Chondrocyte (in vitro differentiated cells): ENCODE results near the gene RNF186. TPM values are rescaled to one million over a fixed set of nuclear protein-coding genes. Genes with fewer than 3 reads are reported as not detected.
"Not testable (repeated sequence)": the region's sequence is repeated elsewhere in the genome, so short reads cannot be mapped to it uniquely, and the experiment has no call there.

Source experiments
- DNase-seq: peaks from one replicate; pipeline ENCODE4 v3.0.0; 2021; ENCODE audit warnings: mixed read lengths, low spot score
- H3K27ac Mint-ChIP-seq: one replicate; pipeline ENCODE4 v1.8.0; 2021; ENCODE audit warnings: mild to moderate bottlenecking, moderate library complexity, mixed read lengths; ENCODE audit not compliant: unreplicated experiment
- H3K27me3 Mint-ChIP-seq: 2 replicates; pipeline ENCODE4 v1.8.0; 2021; ENCODE audit warnings: low read depth, mixed read lengths
- H3K36me3 Mint-ChIP-seq: 2 replicates; pipeline ENCODE4 v1.8.0; 2021; ENCODE audit warnings: low read depth, mixed read lengths
- H3K4me1 Mint-ChIP-seq: 2 replicates; pipeline ENCODE4 v1.8.0; 2021; ENCODE audit warnings: low read depth, mild to moderate bottlenecking, mixed read lengths
- H3K4me3 Mint-ChIP-seq: one replicate; pipeline ENCODE4 v1.8.0; 2021; ENCODE audit warnings: mild to moderate bottlenecking, moderate library complexity, mixed read lengths; ENCODE audit not compliant: unreplicated experiment
- H3K9me3 Mint-ChIP-seq: 2 replicates; pipeline ENCODE4 v1.8.0; 2021; ENCODE audit warnings: low read depth, mixed read lengths
- total RNA-seq: library from RNA; stranded (reverse); gene quantifications from 3 replicates; pipeline ENCODE4 v1.2.1, GENCODE V29; 2021
- TF ChIP-seq, protein P1 (sequence below): fragments of 200-600 bp; sonication (generic); IDR thresholded peaks from 2 replicates; pipeline ENCODE4 v1.5.0; 2021; ENCODE audit warnings: antibody characterized with exemption, mild to moderate bottlenecking, moderate library complexity

The RNF186 gene
- total RNA-seq, 1 donor from 2014 or later, result not detected

DNA sequence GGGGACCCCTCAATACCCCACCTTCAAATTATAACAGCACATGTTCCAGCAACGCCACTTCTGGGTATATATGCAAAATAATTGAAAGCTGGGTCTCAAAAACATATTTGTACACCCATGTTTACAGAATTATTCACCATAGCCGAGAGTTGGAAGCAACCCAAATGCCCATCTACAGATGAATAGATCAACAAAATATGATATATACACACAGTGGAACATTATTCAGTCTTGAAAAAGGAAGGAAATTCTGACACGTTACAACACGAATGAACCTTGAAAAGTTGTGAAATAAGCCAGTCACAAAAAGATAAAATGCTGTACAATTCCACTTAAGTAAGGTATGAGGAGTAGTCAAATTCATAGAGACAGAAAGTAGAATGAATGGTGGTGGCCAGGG is 20.5 kb downstream of the RNF186 start:
- no peak for DNase-seq
- Mint-ChIP-seq H3K27ac (no peak overlapping the region), H3K4me3 (no peak overlapping the region), H3K36me3 (peaks cover 9% of the 10 kb centered on the region), H3K9me3 (no peaks in the 10 kb centered on the region), H3K27me3 (no peaks in the 10 kb centered on the region), H3K4me1 (peaks cover 23% of the 10 kb centered on the region)
- TF ChIP-seq, protein P1, sequence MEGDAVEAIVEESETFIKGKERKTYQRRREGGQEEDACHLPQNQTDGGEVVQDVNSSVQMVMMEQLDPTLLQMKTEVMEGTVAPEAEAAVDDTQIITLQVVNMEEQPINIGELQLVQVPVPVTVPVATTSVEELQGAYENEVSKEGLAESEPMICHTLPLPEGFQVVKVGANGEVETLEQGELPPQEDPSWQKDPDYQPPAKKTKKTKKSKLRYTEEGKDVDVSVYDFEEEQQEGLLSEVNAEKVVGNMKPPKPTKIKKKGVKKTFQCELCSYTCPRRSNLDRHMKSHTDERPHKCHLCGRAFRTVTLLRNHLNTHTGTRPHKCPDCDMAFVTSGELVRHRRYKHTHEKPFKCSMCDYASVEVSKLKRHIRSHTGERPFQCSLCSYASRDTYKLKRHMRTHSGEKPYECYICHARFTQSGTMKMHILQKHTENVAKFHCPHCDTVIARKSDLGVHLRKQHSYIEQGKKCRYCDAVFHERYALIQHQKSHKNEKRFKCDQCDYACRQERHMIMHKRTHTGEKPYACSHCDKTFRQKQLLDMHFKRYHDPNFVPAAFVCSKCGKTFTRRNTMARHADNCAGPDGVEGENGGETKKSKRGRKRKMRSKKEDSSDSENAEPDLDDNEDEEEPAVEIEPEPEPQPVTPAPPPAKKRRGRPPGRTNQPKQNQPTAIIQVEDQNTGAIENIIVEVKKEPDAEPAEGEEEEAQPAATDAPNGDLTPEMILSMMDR, result no peak

DNA sequence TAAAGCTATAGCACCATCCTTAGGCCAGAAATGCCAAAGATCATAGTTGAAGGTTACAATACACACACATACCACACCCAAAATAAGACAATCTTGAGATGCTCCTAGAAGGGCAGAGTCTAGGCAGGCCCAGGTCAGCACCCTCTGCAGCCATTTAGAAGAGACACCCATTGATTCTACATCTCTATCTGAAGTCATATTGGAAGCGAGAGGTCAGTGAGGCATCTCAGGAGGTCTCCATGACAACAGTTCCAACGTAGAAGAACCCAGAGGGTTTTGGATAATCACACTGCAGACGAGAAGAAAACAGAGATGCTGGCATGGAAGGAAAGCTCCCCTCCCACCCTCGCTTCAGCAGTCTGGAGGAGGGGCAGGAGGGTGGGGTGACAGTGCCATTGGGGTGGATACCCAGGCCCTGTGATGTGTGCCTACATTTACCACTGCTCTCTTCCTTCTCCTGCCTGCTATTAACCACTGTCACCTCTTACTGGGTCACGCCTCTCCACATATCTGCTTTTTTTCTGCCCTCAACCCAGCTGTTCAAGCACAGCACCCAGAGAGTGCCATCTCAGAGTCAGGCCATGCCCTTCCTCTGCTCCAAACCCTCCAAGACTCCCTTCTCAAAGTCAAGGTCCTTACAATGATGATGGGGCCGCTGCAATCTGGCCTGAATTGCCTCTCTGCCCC is 21.6 kb downstream of the RNF186 start:
- H3K27me3 Mint-ChIP-seq, result no peaks in the 10 kb centered on the region
- H3K36me3 Mint-ChIP-seq, result peaks cover 9% of the 10 kb centered on the region
- H3K9me3 Mint-ChIP-seq, result no peaks in the 10 kb centered on the region
- TF ChIP-seq, protein P1, result no peak
- no peak for DNase-seq
- H3K4me1 Mint-ChIP-seq, result peaks cover 14% of the 10 kb centered on the region
- no peak overlapping the region for H3K4me3 Mint-ChIP-seq
- H3K27ac Mint-ChIP-seq, result no peak overlapping the region

DNA sequence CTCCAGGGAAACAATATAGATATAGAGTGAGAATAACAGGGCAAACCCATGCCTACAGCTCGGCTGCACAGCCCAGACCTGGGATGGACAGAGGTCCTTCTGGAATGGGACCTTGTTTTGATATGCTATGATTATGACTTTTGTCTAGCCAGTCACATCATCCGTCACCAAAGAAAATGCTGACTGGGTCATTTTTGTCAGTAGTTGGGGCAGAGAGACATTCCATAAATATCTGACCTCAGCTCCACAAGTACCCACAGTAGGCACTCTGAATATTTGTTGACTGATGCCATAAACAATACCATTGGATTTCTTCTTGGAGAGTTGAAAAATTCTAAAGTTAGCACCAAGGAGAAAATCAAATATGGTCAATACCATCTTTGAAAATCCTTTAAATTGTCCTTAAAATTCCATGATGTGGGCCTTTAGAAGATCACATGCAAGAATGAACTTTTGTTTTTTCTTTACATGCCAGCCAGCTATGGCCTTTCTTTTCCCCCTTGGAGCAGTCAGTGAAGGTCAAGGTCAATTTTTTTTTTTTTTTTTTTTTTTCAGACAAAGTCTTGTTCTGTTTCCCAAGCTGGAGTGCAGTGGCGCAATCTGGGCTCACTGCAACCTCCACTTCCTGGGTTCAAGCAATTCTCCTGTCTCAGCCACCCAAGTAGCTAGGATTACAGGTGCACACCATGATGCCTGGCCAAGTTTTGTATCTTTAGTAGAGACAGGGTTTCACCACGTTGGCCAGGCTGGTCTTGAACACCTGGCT is 22.7 kb downstream of the RNF186 start:
- H3K27me3 Mint-ChIP-seq, result no peaks in the 10 kb centered on the region
- no peak for DNase-seq
- no peak overlapping the region for H3K4me3 Mint-ChIP-seq
- no peaks in the 10 kb centered on the region for H3K9me3 Mint-ChIP-seq
- H3K4me1 Mint-ChIP-seq, result peaks cover 14% of the 10 kb centered on the region
- H3K36me3 Mint-ChIP-seq, result peaks cover 9% of the 10 kb centered on the region
- no peak overlapping the region for H3K27ac Mint-ChIP-seq
- TF ChIP-seq, protein P1, result no peak

DNA sequence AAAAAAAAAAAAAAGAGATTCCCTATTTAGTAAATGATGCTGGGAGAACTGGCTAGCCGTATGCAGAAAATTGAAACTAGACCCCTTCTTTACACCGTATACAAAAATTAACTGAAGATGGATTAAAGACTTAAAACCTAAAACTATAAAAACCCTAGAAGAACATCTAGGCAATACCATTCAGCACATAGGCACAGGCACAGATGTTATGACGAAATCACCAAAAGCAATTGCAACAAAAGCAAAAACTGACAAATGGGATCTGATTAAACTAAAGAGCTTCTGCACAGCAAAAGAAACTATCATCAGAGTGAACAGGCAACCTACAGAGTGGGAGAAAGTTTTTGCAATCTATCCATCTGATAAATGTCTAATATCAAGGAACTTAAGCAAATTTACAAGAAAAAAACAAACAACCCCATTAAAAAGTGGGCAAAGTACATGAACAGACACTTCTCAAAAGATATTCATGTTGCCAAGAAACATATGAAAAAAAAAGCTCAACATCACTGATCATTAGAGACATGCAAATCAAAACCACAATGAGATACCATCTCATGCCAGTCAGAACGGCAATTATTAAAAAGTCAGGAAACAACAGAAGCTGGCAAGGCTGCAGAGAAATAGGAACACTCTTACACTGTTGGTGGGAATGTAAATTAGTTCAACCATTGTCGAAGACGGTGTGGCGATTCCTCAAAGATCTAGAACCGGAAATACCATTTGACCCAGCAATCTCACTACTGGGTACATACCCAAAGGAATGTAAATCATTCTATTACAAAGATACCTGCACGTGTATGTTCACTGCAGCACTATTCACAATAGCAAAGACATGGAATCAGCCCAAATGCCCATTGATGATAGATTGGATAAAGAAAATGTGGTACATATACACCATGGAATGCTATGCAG is 24.8 kb downstream of the RNF186 start:
- H3K36me3 Mint-ChIP-seq, result peaks cover 11% of the 10 kb centered on the region
- H3K27ac Mint-ChIP-seq, H3K9me3 Mint-ChIP-seq, H3K4me3 Mint-ChIP-seq, H3K27me3 Mint-ChIP-seq, DNase-seq: not testable (repeated sequence)
- H3K4me1 Mint-ChIP-seq, result peaks cover 17% of the 10 kb centered on the region

DNA sequence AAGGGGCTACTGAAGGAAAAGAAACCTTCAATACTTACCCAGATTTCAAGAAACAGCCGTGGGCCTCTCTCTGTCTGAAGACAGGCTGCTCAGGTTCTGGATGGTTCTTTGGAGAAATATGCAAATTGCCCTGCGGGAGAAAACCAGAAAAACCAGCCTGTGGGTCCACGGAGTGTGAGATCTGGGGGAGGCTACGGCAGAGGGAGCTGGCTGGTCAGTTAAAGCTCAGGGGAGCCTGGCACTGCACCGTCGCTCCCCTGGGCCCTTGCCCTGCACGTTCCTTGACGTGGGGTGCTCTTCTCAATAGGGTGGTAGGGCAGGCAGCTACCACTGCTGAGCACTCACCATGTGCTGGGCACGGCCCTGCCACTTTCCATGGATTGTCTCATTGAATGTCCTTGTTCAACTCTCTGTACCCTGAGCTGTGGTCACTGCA is 28.1 kb downstream of the RNF186 start:
- Mint-ChIP-seq H3K27ac (no peak overlapping the region), H3K4me3 (no peak overlapping the region), H3K27me3 (no peaks in the 10 kb centered on the region), H3K36me3 (peaks cover 17% of the 10 kb centered on the region), H3K4me1 (peaks cover 4% of the 10 kb centered on the region), H3K9me3 (no peaks in the 10 kb centered on the region)
- TF ChIP-seq, protein P1, result no peak
- no peak for DNase-seq
